ENCODE results near the gene TUBB4A. TPM values are rescaled to one million over a fixed set of nuclear protein-coding genes. Genes with fewer than 3 reads are reported as not detected.
"Not testable (repeated sequence)": the region's sequence is repeated elsewhere in the genome, so short reads cannot be mapped to it uniquely, and the experiment has no call there.

The TUBB4A gene
- total RNA-seq, 1 donor from 2014 or later = 4.0 TPM

DNA sequence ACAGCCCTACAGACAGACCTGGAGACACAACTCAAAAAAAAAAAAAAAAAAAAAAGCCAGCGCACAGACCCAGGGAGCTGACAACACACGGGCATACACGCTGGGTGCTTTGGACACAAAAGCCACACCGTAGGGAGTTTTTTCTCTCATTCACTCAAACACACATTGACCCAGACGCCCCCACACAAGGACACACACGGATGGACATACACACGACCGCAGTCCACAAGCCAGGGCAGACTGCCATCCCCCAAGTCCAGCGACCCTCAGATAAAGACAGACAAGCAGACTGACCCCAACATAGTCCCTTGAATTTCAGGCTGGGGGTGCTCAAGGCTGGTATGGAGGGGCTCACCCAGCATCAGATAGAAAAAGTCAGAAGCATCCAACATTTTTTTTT lies 12.0 kb upstream of the TUBB4A start:
- no peak overlapping the region for H3K4me3 ChIP-seq (ENCODE audit: low read depth, low read length)
- no peak for DNase-seq (ENCODE audit: low read depth)
- H3K36me3 ChIP-seq (ENCODE audit: control insufficient read depth, insufficient read depth, low read length) = no peaks in the 10 kb centered on the region
- no peak for TF ChIP-seq CTCF (IDR thresholded peaks at IDR 0.05; ENCODE audit: insufficient read depth, low read length, poor library complexity, severe bottlenecking)
- H3K27me3 ChIP-seq (ENCODE audit: control insufficient read depth, insufficient read depth, low read length) = no peaks in the 10 kb centered on the region

DNA sequence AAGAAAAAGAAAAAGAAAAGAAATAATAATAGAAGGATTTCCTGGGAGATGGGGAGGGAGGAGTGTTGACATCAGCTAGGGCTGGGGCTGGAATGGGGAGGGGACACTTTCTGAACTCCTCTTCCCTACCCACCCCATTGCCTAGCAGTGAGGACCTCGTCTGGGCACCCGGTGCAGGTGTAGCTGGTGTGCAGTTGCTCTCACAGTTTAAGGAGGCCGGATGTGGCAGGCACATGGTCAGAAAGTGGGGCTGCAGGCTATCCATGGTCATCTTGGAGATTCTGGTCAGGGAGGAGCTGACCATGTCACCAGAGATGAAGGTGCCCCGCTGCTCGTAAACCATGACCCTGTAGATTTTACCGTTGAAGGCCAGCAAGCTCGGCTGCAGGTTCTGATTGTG lies 8.5 kb upstream of the TUBB4A start:
- no peak for DNase-seq (ENCODE audit: low read depth)
- Histone ChIP-seq H3K27me3 (ENCODE audit: control insufficient read depth, insufficient read depth, low read length) (no peaks in the 10 kb centered on the region), H3K4me3 (ENCODE audit: low read depth, low read length) (no peak overlapping the region), H3K36me3 (ENCODE audit: control insufficient read depth, insufficient read depth, low read length) (no peaks in the 10 kb centered on the region)
- no peak for TF ChIP-seq CTCF (IDR thresholded peaks at IDR 0.05; ENCODE audit: insufficient read depth, low read length, poor library complexity, severe bottlenecking)

- Histone ChIP-seq H3K27me3 (ENCODE audit: control insufficient read depth, insufficient read depth, low read length) (no peaks in the 10 kb centered on the region), H3K4me3 (ENCODE audit: low read depth, low read length) (no peak overlapping the region), H3K36me3 (ENCODE audit: control insufficient read depth, insufficient read depth, low read length) (no peaks in the 10 kb centered on the region)
- no peak for TF ChIP-seq CTCF (IDR thresholded peaks at IDR 0.05; ENCODE audit: insufficient read depth, low read length, poor library complexity, severe bottlenecking)
- no peak for DNase-seq (ENCODE audit: low read depth)
These were observed 7.2 kb upstream of the TUBB4A start for GRCh38 chr19:6509118-6509971.

- not testable (repeated sequence) for DNase-seq (ENCODE audit: low read depth); H3K27me3 ChIP-seq (ENCODE audit: control insufficient read depth, insufficient read depth, low read length); H3K4me3 ChIP-seq (ENCODE audit: low read depth, low read length); H3K36me3 ChIP-seq (ENCODE audit: control insufficient read depth, insufficient read depth, low read length)
These were observed 6.1 kb upstream of the TUBB4A start for GRCh38 chr19:6508028-6508771.

DNA sequence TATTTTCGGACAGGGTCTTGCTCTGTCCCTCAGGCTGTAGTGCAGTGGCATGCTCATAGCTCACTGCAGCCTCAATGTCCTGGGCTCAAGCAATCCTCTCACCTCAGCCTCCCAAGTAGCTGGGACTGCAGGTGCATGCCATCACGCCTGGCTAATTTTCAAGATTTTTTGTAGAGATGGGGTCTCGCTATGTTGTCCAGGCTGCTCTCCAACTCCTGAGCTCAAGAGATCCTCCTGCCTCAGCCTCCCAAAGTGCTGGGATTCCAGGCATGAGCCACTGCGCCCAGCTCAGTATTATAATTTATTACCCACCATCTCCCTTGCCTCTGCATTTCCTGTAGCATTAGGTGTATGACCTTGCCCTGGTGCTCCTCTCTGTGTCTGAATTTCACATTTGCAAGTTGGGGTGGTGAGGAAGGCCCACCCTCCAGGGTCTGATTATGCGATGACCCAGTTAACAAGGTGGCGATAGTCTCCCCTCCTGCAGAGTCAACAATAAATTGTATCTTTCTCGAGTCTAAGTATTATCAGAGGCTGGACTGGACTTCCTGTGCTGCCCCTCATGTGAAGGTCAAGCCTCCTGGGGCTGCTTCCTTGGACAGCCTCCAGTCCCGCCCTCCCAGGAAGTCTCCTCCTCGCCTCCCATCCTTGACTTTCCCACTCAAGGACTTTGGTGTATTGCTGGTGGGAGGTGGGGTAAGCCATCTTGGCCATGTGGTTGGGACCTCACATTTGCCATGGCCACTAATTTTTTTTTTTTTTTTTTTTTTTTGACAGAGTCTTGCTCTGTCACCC lies 1.5 kb upstream of the TUBB4A start:
- no peak for DNase-seq (ENCODE audit: low read depth)
- Histone ChIP-seq H3K4me3 (ENCODE audit: low read depth, low read length) (no peak overlapping the region), H3K27me3 (ENCODE audit: control insufficient read depth, insufficient read depth, low read length) (peaks cover 15% of the 10 kb centered on the region), H3K36me3 (ENCODE audit: control insufficient read depth, insufficient read depth, low read length) (no peaks in the 10 kb centered on the region)
- no peak for TF ChIP-seq CTCF (IDR thresholded peaks at IDR 0.05; ENCODE audit: insufficient read depth, low read length, poor library complexity, severe bottlenecking)

Data from kidney epithelial cell (primary cell).